Loucy (cell line): ENCODE data around the gene FAF1.

ENCODE experiments used
- EZH2phosphoT487 ChIP-seq: fragments of 200-600 bp; IDR thresholded peaks from 2 replicates; pipeline ENCODE4 v1.6.1; 2018; ENCODE audit warnings: antibody characterized with exemption, mild to moderate bottlenecking, moderate library complexity, borderline replicate concordance
- TF ChIP-seq, protein P1 (sequence below): fragments of 200-600 bp; sonication (generic); conservative IDR thresholded peaks from 2 replicates; pipeline ENCODE4 v1.5.1; 2014; ENCODE audit warnings: mild to moderate bottlenecking, antibody characterized with exemption, low read length

DNA sequence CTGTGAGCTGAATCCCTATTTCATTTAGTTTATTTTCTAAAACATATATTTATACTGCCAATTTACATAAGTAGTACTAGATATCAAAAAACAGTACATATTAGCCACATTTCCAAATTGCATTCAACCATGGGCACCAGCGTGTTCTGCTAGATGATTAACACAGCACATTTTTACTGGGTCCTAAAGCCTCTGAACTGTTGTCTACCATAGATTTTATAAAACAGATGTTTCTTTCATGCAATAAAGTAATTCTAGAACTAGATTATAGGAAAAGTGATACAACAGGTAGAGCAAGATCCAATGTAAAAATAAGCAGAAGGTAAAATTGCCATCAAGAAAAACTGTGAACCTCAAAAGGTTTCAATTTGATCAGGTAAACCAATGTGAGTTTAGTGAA is 108.6 kb downstream of the FAF1 start:
- TF ChIP-seq, protein P1, sequence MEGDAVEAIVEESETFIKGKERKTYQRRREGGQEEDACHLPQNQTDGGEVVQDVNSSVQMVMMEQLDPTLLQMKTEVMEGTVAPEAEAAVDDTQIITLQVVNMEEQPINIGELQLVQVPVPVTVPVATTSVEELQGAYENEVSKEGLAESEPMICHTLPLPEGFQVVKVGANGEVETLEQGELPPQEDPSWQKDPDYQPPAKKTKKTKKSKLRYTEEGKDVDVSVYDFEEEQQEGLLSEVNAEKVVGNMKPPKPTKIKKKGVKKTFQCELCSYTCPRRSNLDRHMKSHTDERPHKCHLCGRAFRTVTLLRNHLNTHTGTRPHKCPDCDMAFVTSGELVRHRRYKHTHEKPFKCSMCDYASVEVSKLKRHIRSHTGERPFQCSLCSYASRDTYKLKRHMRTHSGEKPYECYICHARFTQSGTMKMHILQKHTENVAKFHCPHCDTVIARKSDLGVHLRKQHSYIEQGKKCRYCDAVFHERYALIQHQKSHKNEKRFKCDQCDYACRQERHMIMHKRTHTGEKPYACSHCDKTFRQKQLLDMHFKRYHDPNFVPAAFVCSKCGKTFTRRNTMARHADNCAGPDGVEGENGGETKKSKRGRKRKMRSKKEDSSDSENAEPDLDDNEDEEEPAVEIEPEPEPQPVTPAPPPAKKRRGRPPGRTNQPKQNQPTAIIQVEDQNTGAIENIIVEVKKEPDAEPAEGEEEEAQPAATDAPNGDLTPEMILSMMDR, result no peak
- TF ChIP-seq EZH2phosphoT487, result no peak
